Measurements from ENCODE around the gene LGSN.
"Not testable (repeated sequence)": the region's sequence is repeated elsewhere in the genome, so short reads cannot be mapped to it uniquely, and the experiment has no call there.

LGSN gene

DNA sequence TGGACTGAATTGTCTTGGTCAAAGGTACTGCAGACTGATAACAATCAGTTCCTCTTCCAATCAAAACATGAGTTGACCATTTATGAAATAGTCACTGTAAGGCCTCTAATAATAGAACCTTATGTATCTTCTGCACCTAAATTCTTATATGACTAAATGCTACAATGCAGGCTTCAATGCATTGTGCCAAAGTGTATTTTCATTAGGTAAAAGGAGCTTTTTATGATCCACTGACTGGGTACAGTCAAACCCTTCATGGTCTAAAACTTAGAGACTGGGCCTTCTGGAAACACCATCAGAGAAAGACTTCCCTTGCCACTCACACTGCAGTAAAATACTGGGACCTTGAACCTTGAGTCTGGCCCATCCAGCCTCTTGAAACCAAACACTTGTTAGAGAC, 16.3 kb downstream of the LGSN start:
- DNase-seq = no peak

- no peak for DNase-seq
These were observed 20.1 kb downstream of the LGSN start for GRCh38 chr6:63299667-63300066.

DNA sequence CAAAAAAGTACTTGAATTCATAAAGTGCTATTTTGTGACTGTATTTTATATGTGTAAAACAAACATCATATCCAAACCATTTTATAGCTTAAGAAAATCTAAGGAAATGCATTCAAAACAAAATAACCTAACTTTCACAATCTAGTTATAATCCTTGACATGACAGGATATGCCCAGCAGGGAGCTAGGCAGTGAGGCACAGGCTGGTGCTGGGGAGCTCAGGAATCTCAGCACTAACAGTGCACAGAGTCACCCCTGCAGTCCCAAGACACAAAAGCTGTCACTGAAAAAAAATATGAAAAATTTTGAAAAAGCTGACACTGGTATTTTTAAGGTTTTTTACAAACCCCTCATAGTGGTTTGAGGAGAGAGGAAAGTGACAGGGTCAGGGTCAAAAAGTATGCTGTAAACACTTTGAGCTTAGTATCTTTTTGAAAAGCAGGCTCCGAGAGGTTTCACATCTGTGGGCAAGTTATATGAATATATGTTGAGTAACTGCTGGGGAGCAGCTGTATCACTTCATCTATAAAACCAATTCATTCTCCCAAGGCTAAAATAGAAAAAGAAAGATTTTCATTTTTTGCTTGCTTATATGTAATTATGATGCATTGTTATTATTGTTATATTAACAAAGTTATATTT, 24.1 kb downstream of the LGSN start:
- DNase-seq = no peak

DNA sequence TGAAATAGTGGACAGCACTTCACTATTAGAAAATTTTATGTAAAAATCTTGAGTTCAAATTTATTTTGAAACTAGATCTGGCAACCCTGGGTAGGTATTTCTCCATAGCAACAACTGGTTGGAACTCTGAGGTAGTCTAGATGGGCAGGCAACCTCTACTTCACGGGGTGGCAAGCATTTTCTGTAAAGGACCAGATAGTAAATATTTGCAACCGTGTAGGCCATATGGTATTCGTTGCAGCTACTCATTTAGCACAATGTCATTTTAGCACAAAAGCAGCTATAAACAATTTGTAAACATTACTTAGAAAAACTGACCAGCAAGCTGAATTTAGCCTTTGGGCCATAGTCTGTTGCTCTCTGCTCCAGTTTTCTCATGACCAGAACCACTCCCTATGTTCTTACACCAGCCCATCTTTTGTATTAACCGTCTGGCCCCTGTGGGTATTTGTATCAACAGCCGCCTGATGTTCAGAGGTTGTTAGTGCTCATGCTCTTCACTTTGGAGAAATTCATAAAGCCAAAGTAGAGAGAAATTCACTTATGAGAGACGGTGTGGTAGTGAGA, 29.2 kb downstream of the LGSN start:
- DNase-seq = no peak

GRCh38 chr6:63289269-63289872, 30.4 kb downstream of the LGSN start:
- DNase-seq = no peak

DNA sequence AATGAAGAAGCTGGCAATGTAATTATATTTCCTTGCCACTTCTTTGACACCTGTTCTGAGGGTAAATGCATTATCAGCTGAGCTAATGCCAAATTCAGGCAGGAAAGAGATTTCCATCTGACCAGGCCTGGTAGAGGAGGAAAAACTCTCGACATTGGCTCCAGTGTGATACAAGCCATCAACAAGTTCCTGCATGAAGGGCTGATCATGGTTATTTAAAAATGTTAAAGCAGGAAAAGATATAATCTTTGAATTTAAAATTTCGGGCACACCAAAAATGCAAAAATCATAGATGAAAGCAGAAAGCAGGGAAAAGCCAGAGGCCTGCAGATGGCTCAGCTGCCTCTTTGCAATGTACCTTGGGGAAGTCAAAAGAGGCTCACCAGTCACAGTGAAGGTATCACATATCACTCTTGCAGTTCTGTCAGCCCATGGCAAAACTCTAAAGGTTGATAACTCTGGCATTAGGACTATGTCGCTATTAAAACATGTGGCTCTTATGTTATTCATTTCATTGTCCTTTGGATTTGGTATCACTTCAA, 39.1 kb downstream of the LGSN start:
- no peak for DNase-seq

- no peak for DNase-seq
These were observed 40.9 kb downstream of the LGSN start for GRCh38 chr6:63278916-63279315.

DNA sequence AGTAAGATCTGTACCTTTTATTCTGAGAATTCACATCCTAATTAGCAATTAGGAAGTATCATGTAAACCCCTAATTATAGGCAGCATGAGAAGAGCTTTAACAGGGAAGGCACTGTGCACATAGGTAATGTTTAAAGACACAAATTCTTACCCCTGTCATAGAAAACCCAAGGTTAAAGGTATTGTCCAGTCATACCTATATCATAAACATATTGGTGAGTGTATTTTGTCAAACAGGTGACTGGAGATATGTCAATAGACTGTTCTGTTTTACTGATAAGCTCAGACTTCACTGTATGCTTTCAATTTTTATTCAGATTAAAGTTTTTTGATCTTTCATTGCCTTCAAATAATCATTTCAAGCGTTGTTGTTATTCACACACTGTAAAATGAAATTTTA, 43.8 kb downstream of the LGSN start:
- DNase-seq = no peak

GRCh38 chr6:63274795-63275430, 44.9 kb downstream of the LGSN start:
- DNase-seq = not testable (repeated sequence)

GRCh38 chr6:63272397-63272796, 47.4 kb downstream of the LGSN start:
- DNase-seq = no peak

- DNase-seq = no peak
These were observed 50.3 kb downstream of the LGSN start for GRCh38 chr6:63269470-63269869.

DNA sequence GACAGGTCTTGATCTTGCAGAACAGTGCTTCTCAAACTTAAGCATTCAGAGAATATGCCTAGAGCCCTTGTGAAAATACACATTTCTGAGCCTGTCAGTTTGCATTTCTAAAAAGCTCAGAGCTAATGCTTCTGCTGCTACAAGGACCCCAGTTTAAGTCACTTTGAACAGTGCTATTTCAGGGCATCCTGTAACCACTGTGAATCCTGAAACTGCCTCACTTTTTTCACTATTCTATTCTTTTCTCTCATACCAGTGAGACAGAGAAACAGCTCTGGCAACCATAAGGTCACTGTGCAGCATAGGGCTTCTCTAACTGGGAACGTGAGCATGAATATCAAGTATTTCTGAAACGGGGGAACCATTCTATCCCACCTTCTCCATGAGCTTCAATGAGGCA, 51.2 kb downstream of the LGSN start:
- DNase-seq = no peak

- DNase-seq = no peak
These were observed 52.0 kb downstream of the LGSN start for GRCh38 chr6:63267828-63268227.

GRCh38 chr6:63267046-63267445, 52.7 kb downstream of the LGSN start:
- DNase-seq = no peak

- no peak for DNase-seq
These were observed 56.3 kb downstream of the LGSN start for GRCh38 chr6:63263444-63263843.

DNA sequence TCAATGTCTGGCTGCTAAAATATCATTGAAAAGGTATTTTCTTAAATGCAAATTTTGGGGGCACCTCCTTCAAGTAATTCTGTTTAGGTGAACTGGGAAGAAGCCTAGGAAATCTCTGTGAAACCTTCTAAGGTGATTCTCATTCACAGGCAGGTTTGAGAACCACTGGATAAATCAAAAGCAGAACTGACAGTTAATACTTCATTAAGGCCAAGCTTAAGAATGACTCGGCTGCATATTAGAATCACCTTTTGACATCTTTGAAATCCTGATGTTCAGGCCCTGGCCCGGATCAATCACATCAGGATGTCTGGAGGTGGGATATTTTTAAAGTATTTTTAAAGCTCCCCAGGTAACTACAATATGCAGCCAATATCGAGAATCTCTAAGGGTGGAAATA, 58.0 kb downstream of the LGSN start:
- DNase-seq = no peak

GRCh38 chr6:63259153-63259552, 60.6 kb downstream of the LGSN start:
- DNase-seq = no peak

DNA sequence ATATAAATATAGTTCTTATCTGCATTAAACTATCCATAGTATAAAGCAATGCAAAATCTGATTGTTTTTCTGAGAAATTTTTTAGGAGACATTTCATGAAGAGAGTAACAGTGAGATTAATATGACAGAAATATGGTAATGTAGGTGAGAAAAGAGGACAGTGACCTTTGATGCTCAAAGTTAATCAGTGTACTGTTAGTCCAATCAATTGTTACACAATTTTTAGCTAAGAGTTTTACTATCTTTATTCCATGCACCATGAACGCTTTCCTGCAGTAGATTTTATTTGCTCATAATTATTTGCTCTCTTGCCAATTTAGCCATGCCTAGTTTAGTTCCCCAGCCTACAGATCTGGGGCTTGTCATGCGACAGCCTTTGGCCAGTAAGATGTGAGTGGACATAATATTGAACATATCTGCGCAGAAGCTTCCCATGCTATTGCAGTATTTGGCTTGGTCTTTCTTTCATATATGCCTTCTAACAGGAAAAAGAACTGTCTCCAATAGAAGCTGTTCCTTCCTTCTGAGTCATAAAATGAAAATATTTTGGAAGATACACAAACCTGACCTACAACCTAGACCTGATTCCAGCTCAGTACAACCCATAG, 69.8 kb downstream of the LGSN start:
- no peak for DNase-seq

- no peak for DNase-seq
These were observed 73.2 kb downstream of the LGSN start for GRCh38 chr6:63246581-63246980.

GRCh38 chr6:63245909-63246308, 73.9 kb downstream of the LGSN start:
- no peak for DNase-seq

DNA sequence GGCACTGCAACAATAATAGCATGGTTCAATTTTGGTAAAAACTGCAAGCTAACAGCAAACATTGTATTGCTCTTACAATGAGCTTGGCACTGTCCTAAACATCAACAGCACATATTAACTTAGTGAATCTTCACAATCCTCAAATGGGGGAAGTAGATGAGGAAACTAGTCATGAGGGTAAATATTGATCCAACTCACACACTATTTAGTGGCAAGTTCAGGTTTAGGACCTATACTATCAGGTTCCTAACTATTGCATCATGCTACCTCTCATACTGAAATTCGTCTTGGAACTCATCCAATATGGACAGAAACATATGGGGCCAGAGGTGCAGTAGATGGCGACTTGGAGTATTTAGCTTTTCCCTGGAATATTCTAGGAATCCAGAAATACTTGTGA, 74.4 kb downstream of the LGSN start:
- no peak for DNase-seq

DNA sequence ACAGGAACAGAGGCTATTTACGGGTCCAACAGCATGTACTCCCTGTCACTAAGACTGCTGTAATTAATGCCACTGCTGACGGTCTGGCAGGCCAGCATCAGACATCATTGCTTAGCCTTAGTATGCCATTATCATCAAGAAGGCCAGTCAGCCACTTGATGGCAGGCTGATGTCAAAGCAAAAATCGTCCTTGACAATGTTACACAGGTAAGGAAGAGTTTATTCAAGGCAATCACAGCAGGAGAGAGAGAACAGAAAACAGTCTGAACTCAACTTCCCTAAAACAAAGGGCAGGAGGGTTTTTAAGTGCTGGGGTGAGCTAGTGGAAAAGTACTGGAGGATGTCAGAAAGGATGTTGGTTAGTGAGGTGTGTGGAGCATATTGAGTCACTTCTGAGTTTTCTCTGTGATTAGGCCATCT, 83.4 kb downstream of the LGSN start:
- no peak for DNase-seq

DNA sequence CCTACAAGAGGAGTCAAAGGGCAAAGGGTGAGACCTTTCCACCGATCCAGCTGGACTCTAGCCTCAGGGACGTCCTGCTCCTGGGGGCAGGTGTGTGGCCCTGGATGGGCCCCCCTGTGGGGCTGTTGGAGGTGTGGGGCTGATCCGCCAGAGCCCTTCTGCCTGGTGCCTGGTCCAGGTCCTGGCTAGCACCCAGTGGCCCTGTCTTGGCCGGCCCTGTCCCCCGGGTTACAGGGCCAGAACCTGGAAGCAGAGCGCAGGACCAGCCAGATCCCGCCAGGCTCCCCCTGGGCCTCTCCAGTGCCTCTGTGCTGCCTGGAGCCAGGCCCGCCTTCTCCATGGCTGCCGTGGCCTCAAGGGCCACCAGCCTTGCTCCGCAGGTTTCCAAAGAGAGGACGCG, 89.3 kb downstream of the LGSN start:
- not testable (repeated sequence) for DNase-seq

- DNase-seq = not testable (repeated sequence)
These were observed 89.8 kb downstream of the LGSN start for GRCh38 chr6:63230027-63230426.
